ENCODE results near the gene NLN.
"Not testable (repeated sequence)": the region's sequence is repeated elsewhere in the genome, so short reads cannot be mapped to it uniquely, and the experiment has no call there.

NLN gene

DNA sequence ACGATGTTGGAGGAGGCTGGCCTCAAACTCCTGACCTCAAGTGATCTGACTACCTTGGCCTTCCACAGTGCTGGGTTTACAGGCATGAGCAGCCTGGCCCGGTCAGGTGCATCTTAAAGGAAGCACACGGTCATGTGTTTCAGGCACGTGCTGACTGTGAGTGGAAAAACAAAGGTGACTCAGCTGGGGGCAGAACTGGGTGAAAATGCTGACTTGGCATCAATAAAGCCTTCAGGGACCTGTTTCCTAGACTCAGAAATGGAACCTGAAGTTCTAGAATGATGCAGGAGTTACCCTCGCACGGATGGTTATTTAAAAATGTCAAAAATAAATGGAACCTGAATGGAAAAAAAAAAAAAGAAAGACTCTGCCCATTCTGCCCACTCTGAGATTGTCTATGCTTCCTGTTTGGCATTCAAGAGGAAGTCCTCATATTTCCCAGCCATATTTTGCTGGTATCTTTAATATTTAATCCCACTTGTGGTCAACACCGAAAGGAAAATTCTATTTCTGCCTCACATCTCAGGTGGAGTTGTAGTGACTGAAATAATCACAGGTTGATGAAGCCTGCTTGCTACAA, 12.3 kb downstream of the NLN start:
- DNase-seq, result peak; percentile 80

DNA sequence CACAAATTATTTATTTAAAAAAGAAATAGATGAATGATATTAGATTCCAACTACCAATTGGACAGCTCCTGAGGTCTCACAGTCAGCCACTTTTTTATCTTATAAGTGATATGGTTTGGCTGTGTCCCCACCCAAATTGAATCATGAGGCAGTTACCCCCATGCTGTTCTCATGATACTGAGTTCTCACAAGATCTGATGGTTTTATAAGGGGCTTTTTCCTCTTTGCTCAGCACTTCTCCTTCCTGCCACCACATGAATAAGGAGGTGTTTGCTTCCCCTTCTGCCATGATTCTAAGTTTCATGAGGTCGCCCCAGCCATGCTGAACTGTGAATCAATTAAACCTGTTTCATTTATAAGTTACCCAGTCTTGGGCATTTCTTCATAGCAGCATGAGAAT, 12.9 kb downstream of the NLN start:
- DNase-seq, result peak; percentile 47

DNA sequence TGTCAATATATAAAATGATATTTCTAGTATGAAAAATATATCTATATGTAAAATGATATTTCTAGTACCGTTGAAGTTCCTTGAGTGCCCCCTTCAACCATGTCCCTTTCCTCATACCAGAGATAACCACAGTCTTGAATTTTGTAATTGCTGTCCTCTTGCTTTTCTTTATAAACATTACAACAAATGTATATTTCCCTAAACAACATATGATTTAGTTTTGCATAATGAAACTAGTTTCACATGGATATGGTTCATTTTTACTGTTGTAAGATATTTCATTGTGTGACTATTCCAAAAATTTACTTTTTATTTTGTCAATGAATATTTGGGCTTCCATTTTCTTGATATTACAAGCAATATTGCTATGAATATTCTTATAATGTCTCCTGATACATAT, 14.0 kb downstream of the NLN start:
- no peak for DNase-seq

DNA sequence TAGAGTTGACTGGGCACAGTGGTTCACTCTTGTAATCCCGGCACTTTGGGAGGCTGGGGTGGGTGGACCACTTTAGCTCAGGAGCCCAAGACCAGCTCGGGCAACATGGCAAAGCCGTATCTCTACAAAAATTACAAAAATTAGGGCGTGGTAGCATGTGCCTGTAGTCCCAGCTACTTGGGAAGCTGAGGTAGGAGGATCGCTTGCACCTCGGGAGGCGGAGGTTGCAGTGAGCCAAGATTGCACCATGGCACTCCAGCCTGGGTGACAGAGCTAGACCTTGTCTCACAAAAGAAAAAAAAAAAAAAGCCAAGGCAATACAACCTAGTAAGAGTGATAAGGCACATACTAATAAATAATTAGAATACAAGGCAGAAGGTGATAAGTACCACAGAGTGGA, 15.8 kb downstream of the NLN start:
- no peak for DNase-seq

DNA sequence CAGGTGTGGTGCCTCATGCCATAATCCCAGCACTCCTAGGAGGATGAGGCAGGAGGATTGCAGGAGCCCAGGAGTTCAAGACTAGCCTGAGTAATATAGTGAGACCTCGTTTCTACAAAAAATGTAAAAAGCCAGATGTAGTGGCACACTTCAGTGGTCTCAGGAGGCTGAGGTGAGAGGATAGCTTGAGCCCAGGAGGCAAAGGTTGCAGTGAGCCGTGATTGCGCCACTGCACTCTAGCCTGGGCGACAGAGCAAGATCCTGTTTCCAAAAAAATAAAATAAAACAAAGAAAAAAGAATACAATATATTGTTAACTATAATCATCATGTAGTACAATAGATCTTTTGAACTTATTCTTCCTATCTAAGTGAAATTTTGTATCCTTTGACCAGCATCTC, 16.3 kb downstream of the NLN start:
- DNase-seq, result no peak

DNA sequence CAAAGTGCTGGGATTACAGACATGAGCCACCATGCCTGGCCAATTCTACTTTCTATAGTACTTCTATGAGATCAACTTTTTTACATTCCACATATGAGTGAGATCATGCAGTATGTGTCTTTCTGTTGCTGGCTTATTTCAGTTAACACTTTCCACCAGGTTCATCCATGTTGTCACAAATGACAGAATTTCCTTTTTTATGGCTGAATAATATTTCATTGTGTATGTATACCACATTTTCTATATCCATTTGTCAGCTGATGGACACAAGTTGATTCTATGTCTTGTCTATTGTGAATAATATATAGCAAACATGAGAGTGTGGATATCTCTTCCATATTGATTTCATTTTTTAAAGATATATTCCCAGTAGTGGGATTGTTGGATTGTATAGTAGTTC, 17.2 kb downstream of the NLN start:
- no peak for DNase-seq

DNA sequence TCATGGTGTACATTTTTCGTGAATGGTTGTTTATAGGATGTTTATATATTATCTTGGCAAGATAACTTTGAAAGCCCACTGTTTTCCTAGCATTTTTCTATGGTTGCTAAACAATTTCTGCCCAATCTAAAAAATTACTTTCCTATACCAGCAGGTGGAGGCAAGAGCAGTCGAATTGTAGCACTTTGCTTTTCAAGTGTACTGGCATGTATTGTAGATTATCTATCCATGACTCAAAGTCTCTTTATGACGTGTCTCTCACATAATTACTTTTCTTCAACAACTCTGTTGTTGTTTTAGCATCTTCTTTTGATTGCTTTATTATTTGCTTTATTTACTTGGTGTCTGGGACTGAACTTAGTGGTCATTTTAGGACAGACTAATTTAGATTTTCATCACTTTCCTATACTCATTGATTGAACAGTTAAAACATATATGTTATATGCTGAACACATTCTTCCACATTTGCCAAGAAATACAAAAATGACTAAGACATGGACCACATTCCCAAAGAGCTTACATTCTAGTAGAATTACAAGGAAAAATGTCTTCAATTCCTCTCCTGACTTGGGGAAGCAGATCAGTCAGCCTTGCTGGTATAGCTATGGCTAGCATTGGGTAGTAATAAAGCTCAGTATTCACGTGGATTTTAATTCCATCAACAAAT, 20.7 kb downstream of the NLN start:
- DNase-seq, result peak; percentile 52

DNA sequence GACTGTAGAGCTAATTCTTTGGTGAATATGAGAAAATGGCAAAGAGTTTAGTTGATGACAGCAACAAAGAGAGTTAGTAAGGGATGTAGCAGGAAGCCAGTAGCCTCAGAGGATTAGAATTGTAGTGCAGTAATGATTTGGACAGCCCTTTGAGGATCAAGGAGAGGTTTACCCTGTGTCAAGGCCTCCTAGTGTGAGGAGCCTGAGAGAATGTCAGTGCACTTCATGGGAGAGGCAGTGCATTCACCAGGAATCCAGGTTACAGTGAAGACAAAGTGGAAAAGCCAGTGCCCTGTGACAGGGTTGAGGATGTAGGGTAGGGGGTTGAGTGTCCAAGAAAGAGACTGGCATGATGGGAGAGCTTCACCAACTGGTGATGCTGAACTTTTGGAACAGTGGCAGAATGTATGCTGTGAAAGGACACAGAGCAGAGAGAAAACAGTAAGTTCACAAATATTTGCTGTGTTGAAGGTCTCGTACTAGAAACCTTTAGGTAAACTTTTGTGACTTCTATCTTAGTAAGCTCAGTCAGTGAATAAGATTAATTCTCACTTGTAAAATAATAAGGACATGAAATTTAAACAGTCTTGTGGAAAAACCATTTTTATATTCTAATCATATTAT, 27.3 kb downstream of the NLN start:
- no peak for DNase-seq

DNA sequence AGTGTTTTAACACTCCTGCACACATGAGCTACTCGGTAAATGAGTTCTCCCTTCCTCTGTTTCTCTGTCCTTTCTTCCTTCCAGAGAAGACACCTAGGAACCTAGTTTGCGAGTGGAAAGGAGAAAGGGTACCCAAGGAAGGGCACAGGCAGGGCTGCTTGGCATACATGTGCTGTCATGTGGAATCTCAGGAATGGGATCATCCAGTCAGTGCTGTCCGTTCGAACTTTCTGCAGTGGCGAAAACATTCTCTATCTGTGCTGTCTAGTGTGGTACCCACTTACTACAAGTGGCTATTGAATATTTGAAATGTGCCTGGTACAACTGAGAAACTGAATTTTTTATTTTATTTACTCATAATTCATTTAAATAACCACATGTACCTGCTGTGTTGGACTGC, 28.0 kb downstream of the NLN start:
- DNase-seq, result no peak

DNA sequence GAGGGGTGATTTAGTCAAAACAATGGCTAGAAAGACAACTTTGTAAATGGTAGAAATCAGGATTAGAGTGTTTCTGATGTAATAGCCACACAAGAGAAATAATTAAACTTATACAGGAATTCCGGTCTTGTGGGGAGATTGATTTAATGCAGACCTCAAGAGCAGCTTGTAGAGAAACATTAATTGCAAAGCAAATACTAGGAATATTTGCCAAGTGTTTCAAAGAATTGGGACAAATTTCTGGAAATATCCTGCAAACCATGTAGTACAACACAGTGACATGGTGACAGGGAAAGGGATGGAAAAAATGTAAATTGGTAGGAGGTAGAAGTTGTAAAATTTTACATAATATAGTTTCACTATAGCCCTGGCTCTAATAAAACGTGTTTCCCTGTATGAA, 28.9 kb downstream of the NLN start:
- no peak for DNase-seq

DNA sequence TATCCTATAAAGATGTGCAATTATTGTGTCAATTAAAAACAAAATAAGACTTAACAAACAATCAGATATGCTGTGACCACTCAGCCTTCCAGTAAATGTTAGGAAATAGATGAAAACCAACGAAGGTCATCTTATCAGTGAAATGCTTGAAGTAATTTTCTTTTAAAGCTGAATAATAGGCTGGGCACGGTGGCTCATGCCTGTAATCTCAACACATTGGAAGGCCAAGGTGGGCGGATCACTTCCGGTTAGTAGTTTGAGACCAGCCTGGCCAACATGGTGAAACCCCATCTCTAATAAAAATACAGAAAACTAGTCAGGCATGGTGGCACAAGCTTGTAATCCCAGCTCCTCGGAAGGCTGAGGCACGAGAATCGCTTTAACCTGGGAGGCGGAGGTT, 31.2 kb downstream of the NLN start:
- DNase-seq, result no peak

DNA sequence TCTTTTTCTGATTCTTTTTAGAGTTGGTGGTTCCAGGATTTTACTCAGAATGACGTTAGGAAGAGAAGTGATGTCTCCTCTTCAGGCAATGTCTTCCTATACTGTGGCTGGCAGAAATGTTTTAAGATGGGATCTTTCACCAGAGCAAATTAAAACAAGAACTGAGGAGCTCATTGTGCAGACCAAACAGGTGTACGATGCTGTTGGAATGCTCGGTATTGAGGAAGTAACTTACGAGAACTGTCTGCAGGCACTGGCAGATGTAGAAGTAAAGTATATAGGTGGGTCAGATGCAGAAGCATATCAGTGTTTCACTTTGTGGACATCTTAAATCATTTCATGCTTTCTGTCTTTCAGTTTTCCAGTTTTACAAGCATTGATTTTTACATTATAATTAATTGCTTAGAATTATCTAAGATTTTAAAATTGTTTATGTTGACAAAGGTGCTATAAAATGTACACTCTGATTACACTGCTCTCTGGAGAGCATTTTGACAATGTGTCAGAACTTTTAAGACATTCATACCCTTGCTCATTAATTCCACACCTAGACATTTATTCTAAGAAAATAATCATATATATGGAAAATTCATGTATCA, 36.6 kb downstream of the NLN start:
- DNase-seq, result no peak

DNA sequence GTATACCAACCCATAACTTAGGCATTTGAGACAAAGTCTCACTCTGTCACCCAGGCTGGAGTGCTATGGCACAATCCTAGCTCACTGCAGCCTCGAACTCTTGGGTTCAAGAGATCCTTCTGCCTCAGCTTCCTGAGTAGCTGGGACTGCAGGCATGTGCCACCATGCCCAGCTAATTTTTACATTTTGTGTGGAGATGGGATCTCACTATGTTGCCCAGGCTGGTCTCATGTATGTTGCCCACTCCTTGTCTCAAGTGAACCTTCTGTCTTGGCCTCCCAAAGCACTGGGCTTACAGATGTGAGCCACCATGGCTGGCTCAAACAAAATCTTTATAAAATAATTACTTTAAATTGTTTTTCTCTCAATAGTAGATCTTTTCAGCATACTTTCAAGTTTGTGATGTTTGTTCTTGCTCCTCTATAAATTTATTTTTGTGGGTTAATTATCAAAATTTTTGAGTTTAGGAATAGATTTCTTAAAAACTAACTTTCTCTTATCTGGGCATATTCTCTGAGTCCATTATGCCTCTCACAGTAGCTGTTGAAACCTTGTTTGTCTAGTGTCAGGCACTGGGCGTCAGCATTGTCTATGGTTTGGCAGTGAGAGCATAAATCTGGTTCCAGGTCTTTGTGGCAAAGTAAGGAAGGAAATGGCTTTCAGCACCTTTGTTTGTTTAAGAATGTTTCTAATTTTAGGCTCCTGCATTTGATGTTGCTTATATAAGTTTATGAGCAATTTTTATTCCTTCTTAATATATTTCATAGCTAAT, 38.7 kb downstream of the NLN start:
- DNase-seq, result peak; percentile 59

DNA sequence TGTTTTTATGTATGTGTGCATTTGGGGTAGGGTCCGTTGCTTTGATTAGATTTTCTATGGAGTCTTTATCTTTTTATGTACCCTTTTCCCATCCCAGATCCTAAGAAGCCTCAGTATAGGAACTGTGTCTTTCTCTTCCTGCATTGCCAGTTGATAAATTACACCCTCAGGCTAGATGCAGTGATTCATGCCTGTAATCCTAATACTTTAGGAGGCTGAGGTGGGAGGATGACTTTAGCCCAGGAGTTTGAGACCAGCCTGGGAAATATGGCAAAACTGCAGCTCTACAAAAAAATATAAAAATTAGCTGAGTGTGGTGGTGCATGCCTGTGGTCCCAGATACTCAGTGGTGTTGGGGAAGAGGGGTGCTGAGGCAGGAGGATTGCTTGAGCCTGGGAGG, 40.2 kb downstream of the NLN start:
- DNase-seq, result no peak

DNA sequence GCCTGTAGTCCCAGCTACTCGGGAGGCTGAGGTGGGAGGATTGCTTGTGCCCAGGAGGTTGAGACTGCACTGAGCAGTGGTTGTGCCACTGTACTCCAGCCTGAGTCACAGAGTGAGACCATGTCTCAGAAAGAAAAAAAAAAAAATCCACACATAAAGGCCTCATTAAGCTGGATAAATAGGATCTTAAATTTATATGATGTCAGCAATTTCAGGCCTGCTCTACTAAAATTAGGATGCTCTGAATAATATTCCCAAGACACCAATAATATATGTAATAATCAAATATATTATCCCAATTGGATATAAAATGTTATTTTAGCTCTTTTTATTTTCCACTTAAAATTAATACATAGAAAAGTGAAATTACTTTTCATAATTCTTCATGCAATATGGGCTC, 43.6 kb downstream of the NLN start:
- DNase-seq, result no peak

DNA sequence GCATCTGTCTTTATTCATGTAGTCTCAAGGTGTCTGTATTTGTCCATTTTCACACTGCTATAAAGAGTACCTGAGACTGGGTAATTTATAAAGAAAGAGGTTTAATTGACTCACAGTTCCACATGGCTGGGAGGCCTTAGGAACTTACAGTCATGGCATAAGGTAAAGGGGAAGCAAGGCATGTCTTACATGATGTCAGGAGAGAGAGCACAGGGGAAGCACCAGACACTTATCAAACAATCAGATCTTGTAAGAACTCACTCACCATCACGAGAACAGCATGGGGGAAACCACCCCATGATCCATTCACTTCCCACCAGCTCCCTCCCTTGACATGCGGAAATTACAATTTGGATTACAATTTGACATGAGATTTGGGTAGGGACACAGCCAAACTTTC, 44.2 kb downstream of the NLN start:
- no peak for DNase-seq

DNA sequence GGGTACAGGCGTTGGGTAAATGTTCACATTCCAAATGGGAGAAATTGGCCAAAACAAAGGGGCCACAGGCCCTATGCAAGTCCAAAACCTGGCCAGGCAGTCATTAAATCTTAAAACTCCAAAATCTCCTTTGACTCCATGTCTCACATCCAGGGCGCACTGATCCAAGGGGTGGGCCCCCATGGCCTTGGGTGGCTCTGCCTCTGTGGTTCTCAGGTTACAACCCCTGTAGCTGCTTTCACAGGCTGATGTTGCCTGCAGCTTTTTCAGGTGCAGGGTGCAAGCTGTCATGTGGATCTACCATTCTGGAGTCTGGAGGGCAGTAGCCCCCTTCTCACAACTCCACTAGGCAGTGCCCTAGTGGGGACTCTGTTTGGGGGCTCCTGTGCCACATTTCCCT, 44.8 kb downstream of the NLN start:
- DNase-seq, result no peak

DNA sequence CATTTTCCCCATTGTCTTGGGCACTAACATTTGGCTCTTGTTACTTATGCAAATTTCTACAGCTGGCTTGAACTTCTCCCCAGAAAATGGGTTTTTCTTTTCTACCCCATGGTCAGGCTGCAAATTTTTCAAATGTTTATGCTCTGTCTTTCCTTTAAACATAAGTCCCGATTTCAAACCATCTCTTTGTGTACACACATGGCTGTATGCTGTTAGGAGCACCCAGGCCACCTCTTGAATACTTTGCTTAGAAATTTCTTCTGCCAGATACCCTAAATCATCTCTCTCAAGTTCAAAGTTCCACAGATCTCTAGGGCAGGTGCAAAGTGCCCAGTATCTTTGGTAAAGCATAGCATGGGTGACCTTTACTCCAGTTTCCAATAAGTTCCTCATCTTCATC, 45.6 kb downstream of the NLN start:
- no peak for DNase-seq

DNA sequence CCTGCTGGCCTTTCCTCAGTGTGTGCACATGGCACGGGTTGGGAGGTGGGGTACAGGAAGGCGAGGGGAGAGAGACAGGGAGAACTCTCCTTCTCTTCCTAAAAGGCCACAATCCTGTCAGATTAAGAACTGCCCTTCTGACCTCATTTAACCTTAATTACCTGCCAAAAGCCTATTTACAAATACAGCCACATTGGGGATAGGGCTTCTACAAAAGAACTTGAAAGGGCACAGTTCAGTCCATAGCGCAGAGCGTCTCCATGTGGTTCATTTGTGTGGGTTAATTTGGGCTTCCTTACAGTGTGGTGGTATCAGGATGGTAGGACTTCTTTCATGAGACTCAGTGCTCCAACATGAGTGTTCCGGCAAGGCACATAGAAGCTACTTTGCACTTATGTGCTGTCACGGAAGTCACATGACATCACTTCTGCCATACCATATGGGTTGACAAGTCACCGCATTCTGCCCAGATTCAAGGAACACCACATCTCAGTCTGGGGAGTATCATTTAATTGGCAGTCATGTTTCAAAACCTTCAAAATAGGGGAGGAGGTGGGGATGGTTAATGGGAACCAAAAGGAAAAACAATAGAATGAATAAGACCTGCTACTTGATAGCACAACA, 46.8 kb downstream of the NLN start:
- DNase-seq, result no peak

DNA sequence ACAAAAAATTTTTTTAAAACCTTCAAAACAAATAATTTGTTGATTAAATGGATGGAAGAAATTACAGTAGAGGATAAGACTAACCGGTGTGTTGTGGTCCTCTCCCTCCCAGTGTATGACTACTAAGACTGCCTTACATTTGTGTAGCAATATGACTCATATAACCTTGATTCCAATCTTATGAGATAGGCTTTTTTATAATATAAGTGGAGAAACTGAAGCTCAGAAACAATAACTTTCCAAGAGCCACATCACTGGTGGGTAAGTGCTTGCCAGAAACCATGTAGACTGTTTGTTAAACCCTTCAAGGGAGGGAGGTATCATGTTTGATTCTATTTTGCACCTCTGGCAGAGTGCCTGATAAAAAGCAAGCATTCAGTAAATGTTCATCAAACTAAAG, 47.5 kb downstream of the NLN start:
- DNase-seq, result no peak

DNA sequence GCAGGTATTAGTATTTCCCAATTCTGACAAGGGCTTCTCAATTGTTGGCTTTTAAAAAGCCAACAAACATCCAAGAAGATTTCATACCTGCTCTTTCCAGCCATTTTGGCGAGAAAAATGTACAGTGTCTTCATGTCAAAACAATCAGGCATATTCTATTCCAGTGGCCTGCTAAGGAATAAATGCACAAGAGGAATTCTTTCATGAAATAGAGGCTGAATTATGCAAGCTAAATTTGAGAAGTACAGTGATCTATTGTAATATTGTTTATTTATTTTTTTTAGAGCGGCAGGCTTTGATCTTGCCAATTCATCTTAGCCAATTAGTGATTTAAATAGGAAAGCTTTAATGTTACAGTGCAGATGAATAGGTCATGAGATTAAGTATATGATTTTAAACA, 49.3 kb downstream of the NLN start:
- DNase-seq, result no peak

DNA sequence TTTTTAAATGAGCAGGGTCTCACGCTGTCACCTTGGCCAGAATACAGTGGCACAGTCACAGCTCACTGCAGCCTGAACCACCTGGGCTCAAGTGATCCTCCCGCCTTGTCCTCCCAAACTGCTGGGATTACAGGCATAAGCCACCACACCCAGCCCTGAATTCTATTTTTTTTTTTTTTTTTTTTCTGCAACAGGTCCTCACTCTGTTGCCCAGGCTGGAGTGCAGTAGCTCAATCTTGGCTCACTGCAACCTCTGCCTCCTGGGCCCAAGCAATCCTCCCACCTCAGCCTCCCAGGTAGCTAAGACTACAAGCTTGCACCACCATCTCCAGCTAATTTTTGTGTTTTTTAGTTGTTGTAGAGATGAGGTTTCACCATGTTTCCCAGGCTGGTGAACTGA, 51.0 kb downstream of the NLN start:
- not testable (repeated sequence) for DNase-seq

DNA sequence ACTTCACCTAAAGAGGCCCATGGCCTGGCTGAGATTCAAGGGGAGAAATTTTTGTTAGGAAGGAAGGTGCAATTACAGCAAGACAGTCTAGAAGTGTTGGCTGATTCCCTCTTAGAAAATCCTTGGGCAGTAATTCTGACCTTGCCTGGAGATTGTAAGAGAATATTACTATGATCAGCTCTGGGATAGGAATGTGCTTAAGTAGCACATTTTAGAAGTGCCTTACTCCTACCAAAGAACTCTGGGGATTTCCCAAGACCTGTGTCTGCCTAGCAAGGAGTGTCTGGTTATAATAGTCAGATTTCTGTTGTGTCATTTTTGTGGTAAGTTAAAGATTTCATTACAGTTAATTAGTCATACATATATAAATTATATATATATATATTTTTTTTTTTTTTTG, 52.3 kb downstream of the NLN start:
- peak; percentile 20 for DNase-seq
